ENCODE measurements around the gene BOK.
"Not testable (repeated sequence)": the region's sequence is repeated elsewhere in the genome, so short reads cannot be mapped to it uniquely, and the experiment has no call there.

DNA sequence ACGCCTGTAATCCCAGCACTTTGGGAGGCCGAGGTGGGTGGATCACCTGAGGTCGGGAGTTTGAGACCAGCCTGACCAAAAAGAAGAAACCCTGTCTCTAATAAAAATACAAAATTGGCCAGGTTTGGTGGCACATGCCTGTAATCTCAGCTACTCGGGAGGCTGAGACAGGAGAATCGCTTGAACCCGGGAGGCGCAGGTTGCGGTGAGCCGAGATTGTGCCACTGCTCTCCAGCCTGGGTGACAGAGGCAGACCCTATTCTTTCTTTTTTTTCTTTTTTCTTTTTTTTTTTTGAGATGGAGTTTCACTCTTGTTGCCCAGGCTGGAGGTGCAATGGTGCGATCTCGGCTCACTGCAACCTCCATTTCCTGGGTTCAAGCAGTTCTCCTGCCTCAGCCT is 7.5 kb downstream of the BOK start:
- TF ChIP-seq, protein P1, sequence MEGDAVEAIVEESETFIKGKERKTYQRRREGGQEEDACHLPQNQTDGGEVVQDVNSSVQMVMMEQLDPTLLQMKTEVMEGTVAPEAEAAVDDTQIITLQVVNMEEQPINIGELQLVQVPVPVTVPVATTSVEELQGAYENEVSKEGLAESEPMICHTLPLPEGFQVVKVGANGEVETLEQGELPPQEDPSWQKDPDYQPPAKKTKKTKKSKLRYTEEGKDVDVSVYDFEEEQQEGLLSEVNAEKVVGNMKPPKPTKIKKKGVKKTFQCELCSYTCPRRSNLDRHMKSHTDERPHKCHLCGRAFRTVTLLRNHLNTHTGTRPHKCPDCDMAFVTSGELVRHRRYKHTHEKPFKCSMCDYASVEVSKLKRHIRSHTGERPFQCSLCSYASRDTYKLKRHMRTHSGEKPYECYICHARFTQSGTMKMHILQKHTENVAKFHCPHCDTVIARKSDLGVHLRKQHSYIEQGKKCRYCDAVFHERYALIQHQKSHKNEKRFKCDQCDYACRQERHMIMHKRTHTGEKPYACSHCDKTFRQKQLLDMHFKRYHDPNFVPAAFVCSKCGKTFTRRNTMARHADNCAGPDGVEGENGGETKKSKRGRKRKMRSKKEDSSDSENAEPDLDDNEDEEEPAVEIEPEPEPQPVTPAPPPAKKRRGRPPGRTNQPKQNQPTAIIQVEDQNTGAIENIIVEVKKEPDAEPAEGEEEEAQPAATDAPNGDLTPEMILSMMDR (IDR thresholded peaks at IDR 0.05), result not testable (repeated sequence)
- TF ChIP-seq POLR2A (IDR thresholded peaks at IDR 0.05), result not testable (repeated sequence)
